ENCODE data around the gene SLC9B2.
A peak's percentile ranks its signal among the peaks of the same experiment; 100 is the strongest.
"Not testable (repeated sequence)": the region's sequence is repeated elsewhere in the genome, so short reads cannot be mapped to it uniquely, and the experiment has no call there.

Gene SLC9B2

DNA sequence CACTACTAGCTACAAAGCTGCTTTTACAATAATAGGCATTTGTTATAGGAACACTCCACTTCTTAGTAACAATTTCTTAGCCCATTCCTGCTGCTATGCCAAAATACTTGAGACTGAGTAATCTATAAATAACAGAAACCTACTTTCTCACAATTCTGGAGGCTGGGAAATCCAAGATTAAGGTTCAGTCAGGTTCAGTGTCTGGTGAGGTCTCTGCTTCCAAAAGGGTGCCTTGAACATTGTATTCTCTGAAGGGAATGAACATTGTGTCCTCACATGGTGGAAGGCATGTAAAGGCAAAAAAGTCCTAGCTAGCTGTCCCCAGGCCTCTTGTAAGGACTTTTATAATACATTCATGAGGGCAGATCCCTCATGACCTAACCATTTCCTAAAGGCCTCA lies 64.0 kb downstream of the SLC9B2 start:
- no peak for DNase-seq

DNA sequence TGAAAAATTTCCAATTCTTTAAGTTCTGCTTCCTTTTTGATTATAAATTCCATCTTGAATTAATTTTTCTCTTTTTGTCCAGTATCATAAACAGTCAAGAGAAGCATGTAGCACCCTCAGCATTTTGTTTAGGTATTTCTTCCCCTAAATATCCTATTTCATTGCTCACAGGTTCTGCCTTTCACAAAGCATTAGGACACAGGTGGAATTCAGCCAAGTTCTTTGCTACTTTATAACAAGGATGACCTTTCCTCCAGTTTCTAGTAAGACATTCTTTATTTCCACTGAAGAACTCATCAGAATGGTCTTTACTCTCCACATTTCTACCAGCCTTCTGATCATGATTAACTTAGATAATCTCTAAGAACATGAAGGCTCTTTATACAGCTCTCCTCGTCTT lies 64.5 kb downstream of the SLC9B2 start:
- no peak for DNase-seq

DNA sequence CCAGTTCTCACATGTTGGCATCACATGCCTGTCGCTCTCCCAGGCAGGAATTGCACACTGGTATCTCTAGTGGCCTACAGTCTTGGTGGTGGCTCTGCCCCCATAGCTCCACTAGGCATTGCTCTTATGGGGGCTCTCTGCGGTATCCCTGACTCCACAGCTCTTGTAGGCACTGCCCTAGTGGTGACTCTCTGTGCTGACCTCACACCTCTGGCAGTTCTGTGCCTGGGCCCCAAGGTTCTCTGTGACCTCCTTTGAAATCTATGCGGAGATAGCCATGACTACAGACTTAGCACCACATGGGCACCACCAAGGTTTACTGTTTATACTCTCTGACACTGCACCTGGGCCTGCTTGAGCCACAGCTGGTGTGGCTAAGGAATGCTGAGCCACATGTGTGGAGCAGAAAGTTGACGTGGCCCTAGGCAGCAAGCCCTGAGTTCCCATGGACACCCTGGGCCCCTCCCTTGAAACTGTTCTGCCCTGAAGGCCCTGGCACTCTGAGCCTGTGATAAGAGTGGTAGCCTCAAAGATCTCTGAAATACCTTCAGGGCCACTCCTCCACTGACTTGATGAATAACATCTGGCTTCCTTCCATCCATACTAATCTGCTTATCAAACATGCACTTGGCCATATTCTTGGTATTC lies 65.1 kb downstream of the SLC9B2 start:
- no peak for DNase-seq

DNA sequence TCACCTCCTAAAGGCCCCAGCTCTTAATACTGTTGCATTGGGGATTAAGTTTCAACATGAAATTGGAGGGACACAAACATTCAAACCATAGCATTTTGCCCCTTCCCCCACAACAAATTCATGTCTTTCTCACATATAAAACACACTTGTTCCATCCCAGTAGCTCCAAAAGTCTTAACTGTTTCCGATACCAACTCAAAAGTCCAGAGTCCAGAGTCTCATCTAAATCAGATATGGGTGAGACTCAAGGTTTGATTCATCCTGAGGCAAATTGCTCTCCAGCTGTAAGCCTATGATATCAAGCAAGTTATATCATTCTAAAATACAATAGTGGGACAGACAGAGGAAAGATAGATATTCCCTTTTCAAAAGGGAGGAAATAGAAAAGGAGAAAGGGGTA lies 65.8 kb downstream of the SLC9B2 start:
- no peak for DNase-seq

DNA sequence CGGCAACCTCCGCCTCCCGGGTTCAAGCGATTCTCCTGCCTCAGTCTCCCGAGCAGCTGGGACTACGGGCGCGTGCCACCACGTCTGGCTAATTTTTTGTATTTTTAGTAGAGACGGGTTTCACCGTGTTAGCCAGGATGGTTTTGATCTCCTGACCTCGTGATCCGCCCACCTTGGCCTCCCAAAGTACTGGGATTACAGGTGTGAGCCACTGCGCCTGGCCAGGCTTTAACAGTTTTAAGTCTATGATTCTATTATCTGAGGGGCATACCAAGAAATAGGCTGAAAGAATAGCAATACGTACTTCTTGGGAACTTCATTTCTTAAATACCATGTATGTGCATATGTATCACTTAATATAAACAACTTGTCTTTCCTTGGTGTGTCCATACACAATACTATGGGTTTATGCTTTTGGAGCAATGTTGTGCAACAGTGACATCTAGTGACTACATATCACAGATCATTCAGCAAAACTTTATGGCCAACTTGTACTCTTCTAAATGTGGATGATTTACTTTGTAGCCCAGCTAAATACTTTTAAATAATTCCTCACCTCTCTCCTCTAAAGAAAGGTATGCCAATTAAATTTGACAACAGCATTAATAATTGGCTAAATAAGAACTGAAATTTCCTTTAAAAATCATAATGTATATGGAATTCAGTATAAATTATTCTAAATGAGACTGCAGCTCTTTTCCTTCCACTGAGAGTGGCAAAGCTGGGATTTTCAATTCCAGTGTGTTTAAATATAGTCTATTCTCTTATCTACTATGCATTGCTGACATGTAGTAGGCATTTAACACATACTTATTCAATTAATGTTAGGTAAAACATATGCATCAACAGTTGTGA lies 67.5 kb downstream of the SLC9B2 start:
- peak; percentile 21 for DNase-seq

DNA sequence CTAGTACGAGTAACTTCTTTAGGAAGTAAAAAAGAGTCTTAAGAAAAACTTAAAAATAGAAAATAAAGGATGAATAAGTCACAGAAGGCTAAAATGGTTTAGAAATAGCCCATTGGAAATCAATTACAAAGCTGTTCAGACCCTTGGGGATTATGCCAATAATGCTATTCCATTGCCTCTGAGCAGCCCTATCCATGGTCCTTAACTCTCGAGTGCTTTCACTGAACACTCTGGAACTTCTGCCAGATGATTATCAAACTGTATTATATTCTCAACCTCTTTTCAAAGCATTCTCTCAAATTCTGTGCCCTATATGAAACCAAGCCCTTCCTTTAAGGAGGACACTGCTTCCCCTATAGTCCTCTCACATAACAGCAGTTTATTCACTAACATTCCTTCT lies 74.0 kb downstream of the SLC9B2 start:
- DNase-seq = no peak

DNA sequence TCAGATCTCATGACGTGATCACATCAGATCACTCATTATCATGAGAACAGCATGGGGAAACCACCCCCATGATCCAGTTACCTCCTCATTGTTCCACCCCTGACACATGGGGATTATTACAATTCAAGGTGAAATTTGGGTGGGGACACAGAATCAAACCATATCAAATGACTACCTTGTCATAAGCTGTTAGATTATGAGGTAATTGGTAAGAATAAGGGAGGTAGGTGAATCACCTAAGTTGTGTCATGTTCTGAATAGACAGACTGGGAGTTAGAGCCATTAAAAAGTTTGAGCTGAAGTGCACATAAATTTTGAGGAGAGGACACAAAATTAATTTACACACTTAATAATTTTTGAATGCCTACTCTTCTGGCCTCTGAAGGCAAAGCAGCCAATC lies 81.8 kb downstream of the SLC9B2 start:
- DNase-seq = no peak

DNA sequence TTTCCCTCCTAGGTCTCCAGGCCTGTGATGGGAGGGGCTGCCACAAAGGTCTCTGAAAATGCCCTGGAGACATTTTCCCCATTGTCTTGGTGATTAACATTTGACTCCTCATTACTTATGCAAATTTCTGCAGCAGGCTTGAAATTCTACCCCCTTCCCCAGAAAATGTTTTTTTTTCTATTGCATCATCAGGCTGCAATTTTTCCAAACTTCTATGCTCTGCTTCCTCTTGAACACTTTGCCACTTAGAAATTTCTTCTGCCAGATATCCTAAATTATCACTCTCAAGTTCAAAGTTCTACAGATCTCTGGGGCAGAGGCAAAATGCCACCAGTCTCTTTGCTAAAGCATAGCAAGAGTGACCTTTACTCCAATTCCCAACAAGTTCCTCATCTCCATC lies 82.6 kb downstream of the SLC9B2 start:
- DNase-seq = not testable (repeated sequence)

DNA sequence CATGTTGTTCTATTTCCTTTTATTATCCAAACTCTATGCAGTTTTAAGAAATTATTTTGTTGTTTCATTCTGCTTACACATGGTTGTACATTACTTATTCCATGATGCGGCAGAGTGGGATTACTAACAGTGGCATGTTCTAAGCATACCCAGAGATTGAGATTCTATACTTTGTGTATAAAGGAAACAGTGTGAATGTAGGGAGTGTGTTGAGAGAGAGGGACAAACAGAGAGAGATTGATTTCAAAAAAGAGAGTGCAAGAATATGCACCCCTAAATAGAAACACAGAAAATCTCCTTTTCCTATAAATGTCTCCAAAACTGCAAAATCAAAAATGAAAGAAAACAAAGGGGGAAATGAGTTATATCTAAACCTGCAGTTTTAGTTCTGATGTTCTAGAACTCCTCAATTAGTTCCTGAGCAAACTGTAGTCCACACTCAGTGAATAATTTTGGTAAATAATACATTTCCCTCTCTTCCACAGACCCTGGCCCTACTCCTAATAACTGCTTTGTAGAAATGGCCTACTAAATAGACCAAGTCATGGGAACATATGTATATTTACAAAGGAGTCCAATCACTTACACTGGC lies 88.0 kb downstream of the SLC9B2 start:
- DNase-seq = no peak

DNA sequence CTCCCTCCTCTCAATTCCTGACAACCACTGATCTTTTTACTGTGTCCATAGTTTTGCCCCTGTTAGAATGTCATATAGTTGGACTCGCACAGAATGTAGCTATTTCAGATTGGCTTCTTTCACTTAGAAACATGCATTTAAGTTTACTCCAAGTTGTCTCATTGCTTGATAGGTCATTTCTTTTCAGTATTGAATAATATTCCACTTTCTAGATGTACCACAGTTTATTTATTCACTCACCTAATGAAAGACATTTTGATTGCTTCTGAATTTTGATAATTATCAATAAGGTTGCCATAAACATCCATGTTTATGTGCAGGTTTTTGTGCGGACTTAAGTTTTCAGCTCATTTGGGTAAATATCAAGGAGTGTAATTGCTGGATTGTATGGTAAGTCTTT lies 95.6 kb downstream of the SLC9B2 start:
- DNase-seq = no peak

Measured in NCI-H748 treated with DMSO at 0.1 percent for 48 hours (cell line).